Measurements from ENCODE around the gene PSPC1.

GRCh38 chr13:19695829-19696228 lies 86.9 kb downstream of the PSPC1 start:
- no peak for TF ChIP-seq CTCF (IDR thresholded peaks at IDR 0.05)
- TF ChIP-seq ZFX (IDR thresholded peaks at IDR 0.05; ENCODE audit: borderline replicate concordance) = no peak

Measured in 22Rv1 (cell line).